ENCODE results near the gene RAPGEF2. TPM values are rescaled to one million over a fixed set of nuclear protein-coding genes. Genes with fewer than 3 reads are reported as not detected.

The RAPGEF2 gene
- total RNA-seq, 1 experiment from 2014 or later = 29.8 TPM

DNA sequence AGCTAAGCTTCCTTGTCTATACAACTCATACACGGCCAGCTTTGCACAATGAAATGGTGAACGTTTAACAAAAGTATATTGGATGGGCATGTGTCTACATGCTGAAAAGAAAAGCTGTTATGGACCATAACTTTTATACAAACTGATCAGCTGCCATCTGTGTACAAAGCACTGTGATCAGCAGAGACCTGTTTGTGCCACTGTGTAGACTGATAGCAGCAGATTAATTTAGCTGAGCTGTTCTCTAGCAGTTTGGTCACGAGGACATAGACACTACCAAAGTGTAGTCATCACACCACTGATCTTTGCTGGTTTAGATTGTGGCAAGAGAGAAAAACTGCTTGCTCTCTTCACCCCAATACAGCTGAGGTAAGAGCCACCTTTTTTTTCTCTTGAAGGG lies 124.5 kb downstream of the RAPGEF2 start:
- Histone ChIP-seq H4K20me1 (ENCODE audit: insufficient read depth) (peaks cover 3% of the 10 kb centered on the region; the same call in 1 of the 2 replicates), H3K27ac (no peak overlapping the region), H3K27me3 (ENCODE audit: insufficient read depth, low read depth) (no peaks in the 10 kb centered on the region), H2AFZ (no peak overlapping the region), H3K79me2 (ENCODE audit: low read depth) (no peaks in the 10 kb centered on the region), H3K9me2 (ENCODE audit: insufficient read depth) (no peaks in the 10 kb centered on the region), H3K36me3 (ENCODE audit: low read depth) (no peaks in the 10 kb centered on the region), H3K9me3 (ENCODE audit: insufficient read depth, low read depth) (no peaks in the 10 kb centered on the region), H3K4me3 (no peak overlapping the region), H3K4me1 (replicated peaks; ENCODE audit: insufficient read depth) (no peaks in the 10 kb centered on the region), H3F3A (ENCODE audit: insufficient read depth, low read depth) (no peaks in the 10 kb centered on the region), H3K4me2 (no peak overlapping the region)
- TF ChIP-seq EZH2 (IDR thresholded peaks at IDR 0.05; ENCODE audit: low read depth) = no peak
- TF ChIP-seq, protein P1, sequence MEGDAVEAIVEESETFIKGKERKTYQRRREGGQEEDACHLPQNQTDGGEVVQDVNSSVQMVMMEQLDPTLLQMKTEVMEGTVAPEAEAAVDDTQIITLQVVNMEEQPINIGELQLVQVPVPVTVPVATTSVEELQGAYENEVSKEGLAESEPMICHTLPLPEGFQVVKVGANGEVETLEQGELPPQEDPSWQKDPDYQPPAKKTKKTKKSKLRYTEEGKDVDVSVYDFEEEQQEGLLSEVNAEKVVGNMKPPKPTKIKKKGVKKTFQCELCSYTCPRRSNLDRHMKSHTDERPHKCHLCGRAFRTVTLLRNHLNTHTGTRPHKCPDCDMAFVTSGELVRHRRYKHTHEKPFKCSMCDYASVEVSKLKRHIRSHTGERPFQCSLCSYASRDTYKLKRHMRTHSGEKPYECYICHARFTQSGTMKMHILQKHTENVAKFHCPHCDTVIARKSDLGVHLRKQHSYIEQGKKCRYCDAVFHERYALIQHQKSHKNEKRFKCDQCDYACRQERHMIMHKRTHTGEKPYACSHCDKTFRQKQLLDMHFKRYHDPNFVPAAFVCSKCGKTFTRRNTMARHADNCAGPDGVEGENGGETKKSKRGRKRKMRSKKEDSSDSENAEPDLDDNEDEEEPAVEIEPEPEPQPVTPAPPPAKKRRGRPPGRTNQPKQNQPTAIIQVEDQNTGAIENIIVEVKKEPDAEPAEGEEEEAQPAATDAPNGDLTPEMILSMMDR (conservative IDR thresholded peaks at IDR 0.05) = no peak
- DNase-seq = no peak
- no TSS peak for BruUV-seq (replicated peaks)
- intact Hi-C loops (cut with micrococcal nuclease; ENCODE audit: unreplicated experiment) = no loop called here
- POLR2A ChIA-PET (ENCODE audit: unreplicated experiment) = no interaction called here
- CTCF ChIA-PET = no interaction called here

DNA sequence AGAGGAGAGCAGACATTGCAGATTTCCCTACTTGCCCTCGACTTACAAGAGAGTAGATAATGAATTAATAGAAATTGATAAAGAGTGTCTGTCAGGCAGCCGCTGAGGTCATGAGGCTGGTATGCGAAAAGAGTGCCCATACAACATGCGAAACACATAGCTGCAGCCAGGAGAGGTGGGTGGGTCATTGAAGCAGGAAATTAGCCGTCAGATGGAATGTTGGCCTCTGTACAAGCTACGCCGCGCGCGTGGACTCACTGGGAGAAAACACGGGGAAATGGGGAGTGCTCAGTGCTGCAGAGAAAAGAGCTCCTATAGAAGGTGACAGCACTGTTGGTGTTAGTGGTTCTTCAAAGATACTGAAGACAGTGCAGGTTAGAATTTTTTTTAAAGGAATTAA lies 125.1 kb downstream of the RAPGEF2 start:
- H3K4me2 ChIP-seq = no peak overlapping the region
- intact Hi-C loops (cut with micrococcal nuclease; ENCODE audit: unreplicated experiment) = no loop called here
- H3K9me3 ChIP-seq (ENCODE audit: insufficient read depth, low read depth) = no peaks in the 10 kb centered on the region
- no peaks in the 10 kb centered on the region for H3F3A ChIP-seq (ENCODE audit: insufficient read depth, low read depth)
- no peak overlapping the region for H2AFZ ChIP-seq
- no peaks in the 10 kb centered on the region for H3K9me2 ChIP-seq (ENCODE audit: insufficient read depth)
- BruUV-seq (replicated peaks) = no TSS peak
- H4K20me1 ChIP-seq (ENCODE audit: insufficient read depth) = peaks cover 3% of the 10 kb centered on the region; the same call in 1 of the 2 replicates
- H3K27ac ChIP-seq = no peak overlapping the region
- no peaks in the 10 kb centered on the region for H3K79me2 ChIP-seq (ENCODE audit: low read depth)
- H3K4me1 ChIP-seq (replicated peaks; ENCODE audit: insufficient read depth) = no peaks in the 10 kb centered on the region
- DNase-seq = peak in 1 of 2 experiments; percentile 76
- no peak overlapping the region for H3K4me3 ChIP-seq
- H3K27me3 ChIP-seq (ENCODE audit: insufficient read depth, low read depth) = no peaks in the 10 kb centered on the region
- CTCF ChIA-PET = interaction anchor here (0.6 kb wide), 2 partner anchors 11 to 547 kb away, joined by 3 to 7 read pairs; no protein-coding TSS in a partner anchor
- TF ChIP-seq EZH2 (IDR thresholded peaks at IDR 0.05; ENCODE audit: low read depth) = no peak
- TF ChIP-seq, protein P1 (conservative IDR thresholded peaks at IDR 0.05) = no peak
- POLR2A ChIA-PET (ENCODE audit: unreplicated experiment) = interaction anchor here (0.5 to 0.6 kb wide), 2 partner anchors 56 to 57 kb away, joined by 3 to 9 read pairs; no protein-coding TSS in a partner anchor
- no peaks in the 10 kb centered on the region for H3K36me3 ChIP-seq (ENCODE audit: low read depth)

DNA sequence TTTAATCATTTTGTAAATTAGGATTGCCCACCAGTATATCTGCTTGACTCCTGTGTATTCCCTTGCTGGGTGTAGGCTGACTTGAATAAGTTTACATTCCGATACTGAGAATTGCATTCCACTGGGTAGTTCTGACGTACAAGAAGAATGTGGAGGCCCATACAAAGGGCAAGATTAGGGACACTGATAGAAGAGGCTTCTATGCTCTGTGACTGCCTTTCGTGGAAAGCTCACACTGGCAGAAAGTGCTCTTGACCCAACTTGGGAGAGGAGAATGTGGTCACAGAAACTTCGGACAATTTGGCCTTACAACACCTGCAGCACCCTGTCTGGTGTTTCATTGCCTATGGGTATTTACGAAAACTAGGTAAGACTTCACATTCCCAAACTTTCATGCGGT lies 126.3 kb downstream of the RAPGEF2 start:
- no peaks in the 10 kb centered on the region for H3K79me2 ChIP-seq (ENCODE audit: low read depth)
- H3K4me1 ChIP-seq (replicated peaks; ENCODE audit: insufficient read depth) = no peaks in the 10 kb centered on the region
- intact Hi-C loops (cut with micrococcal nuclease; ENCODE audit: unreplicated experiment) = no loop called here
- ChIA-PET CTCF (no interaction called here), POLR2A (ENCODE audit: unreplicated experiment) (no interaction called here)
- no peak overlapping the region for H2AFZ ChIP-seq
- TF ChIP-seq, protein P1 (conservative IDR thresholded peaks at IDR 0.05) = no peak
- no peaks in the 10 kb centered on the region for H3F3A ChIP-seq (ENCODE audit: insufficient read depth, low read depth)
- H3K36me3 ChIP-seq (ENCODE audit: low read depth) = no peaks in the 10 kb centered on the region
- no peaks in the 10 kb centered on the region for H3K9me2 ChIP-seq (ENCODE audit: insufficient read depth)
- peak in 1 of 2 experiments; percentile 36 for DNase-seq
- H3K9me3 ChIP-seq (ENCODE audit: insufficient read depth, low read depth) = no peaks in the 10 kb centered on the region
- no peak overlapping the region for H3K27ac ChIP-seq
- peaks cover 3% of the 10 kb centered on the region; the same call in 1 of the 2 replicates for H4K20me1 ChIP-seq (ENCODE audit: insufficient read depth)
- H3K4me3 ChIP-seq = no peak overlapping the region
- no peaks in the 10 kb centered on the region for H3K27me3 ChIP-seq (ENCODE audit: insufficient read depth, low read depth)
- H3K4me2 ChIP-seq = no peak overlapping the region
- BruUV-seq (replicated peaks) = no TSS peak

Measured in PC-9 (cell line).